Transverse colon (tissue), 4 donors: ENCODE results near the gene APLN. TPM values are rescaled to one million over a fixed set of nuclear protein-coding genes. Genes with fewer than 3 reads are reported as not detected.
A peak's percentile ranks its signal among the peaks of the same experiment; 100 is the strongest.

Experiments
- DNase-seq: peaks from one replicate; pipeline ENCODE4 v3.0.0-alpha.2; 2019
- H3K27ac ChIP-seq, 4 donors: fragments of 200-600 bp; sonication (generic); 2 replicates each; pipeline ENCODE4 v1.5.1; 2016 to 2018; ENCODE audit warnings: inconsistent platforms in 4 of 4
- H3K27me3 ChIP-seq: fragments of 200-600 bp; sonication (generic); 2 replicates; pipeline ENCODE4 v1.5.1; 2017; ENCODE audit warnings: inconsistent platforms
- H3K36me3 ChIP-seq, 4 donors: fragments of 200-600 bp; sonication (generic); 2 replicates each; pipeline ENCODE4 v1.5.1; 2017 to 2019; ENCODE audit warnings: inconsistent platforms in 4 of 4
- H3K4me1 ChIP-seq, 4 donors: fragments of 200-600 bp; sonication (generic); 2 replicates each; pipeline ENCODE4 v1.5.1; 2017 to 2020; ENCODE audit warnings: inconsistent platforms in 4 of 4
- H3K4me3 ChIP-seq, 4 donors: fragments of 200-600 bp; sonication (generic); 1 replicate in 1 of 4; 2 replicates in 3 of 4; pipeline versions ENCODE4 v1.5.1 to v1.6.1; 2017 to 2019; ENCODE audit warnings: inconsistent platforms in 4 of 4
- H3K9me3 ChIP-seq, 2 donors: fragments of 200-600 bp; sonication (generic); 2 replicates each; pipeline ENCODE4 v1.5.1; 2017 to 2019; ENCODE audit warnings: inconsistent platforms in 2 of 2
- EP300 ChIP-seq: sonication (generic); formaldehyde crosslinking; IDR thresholded peaks from one replicate; pipeline ENCODE4 v1.6.1; 2017; ENCODE audit warnings: antibody characterized with exemption, low read depth
- POLR2A ChIP-seq: fragments of 450-650 bp; IDR thresholded peaks from one replicate; pipeline ENCODE4 v1.6.1; 2016; ENCODE audit warnings: antibody characterized with exemption, mild to moderate bottlenecking, moderate library complexity
- POLR2AphosphoS5 ChIP-seq, 3 donors: sonication (generic); formaldehyde crosslinking; IDR thresholded peaks; one replicate each; pipeline ENCODE4 v1.6.1; 2016; ENCODE audit warnings: antibody characterized with exemption in 3 of 3
- WGBS, 2 donors: methylation state at CpG; one replicate each; pipeline ENCODE4 v1.1.5; 2018; ENCODE audit warnings: low coverage in 1 of 2; 5-methylcytosine and 5-hydroxymethylcytosine counted together
- in situ Hi-C, 4 donors: fragments of 200-750 bp; cut with MboI; loops; one replicate each; pipeline versions ENCODE4 v1.15.0 to v1.15.1; 2017; ENCODE audit warnings: low sequenced_read_pairs in 3 of 4, low pct_ligation_motif_present in 1 of 4, low pct_unique_long_range_greater_than_20kb in 1 of 4
- intact Hi-C: fragments of 100-400 bp; cut with DNase I; formaldehyde crosslinking; loops from one replicate; pipeline ENCODE4 v1.15.1; 2023; ENCODE audit warnings: low total_unique reads
- total RNA-seq, 4 donors: library from RNA; depleted of rRNA; stranded (reverse); fragments of >200 nt; gene quantifications; one replicate each; pipeline ENCODE4 v1.1.0, GENCODE V29; 2016
- TF ChIP-seq, protein P1 (sequence below), 5 experiments: fragments of 200-600 bp in 3 of 5; fragments of 450-650 bp in 2 of 5; sonication (generic) in 3 of 5; IDR thresholded peaks; 1 replicate in 2 of 5; 2 replicates in 3 of 5; pipeline ENCODE4 v1.5.1; 2016 to 2017; ENCODE audit warnings: antibody characterized with exemption in 5 of 5, inconsistent platforms in 3 of 5, mild to moderate bottlenecking in 2 of 5, moderate library complexity in 1 of 5

Gene APLN
- total RNA-seq, 4 donors from 2014 or later, result not detected

GRCh38 chrX:129679901-129680300 is 25.1 kb upstream of the APLN start:
- WGBS, 2 donors, result 100% methylated on average over 1 of the region's 1 CpG; no CpG with 5 or more reads in 1 of the 2 donors
- in situ Hi-C loops, result no loop called here

DNA sequence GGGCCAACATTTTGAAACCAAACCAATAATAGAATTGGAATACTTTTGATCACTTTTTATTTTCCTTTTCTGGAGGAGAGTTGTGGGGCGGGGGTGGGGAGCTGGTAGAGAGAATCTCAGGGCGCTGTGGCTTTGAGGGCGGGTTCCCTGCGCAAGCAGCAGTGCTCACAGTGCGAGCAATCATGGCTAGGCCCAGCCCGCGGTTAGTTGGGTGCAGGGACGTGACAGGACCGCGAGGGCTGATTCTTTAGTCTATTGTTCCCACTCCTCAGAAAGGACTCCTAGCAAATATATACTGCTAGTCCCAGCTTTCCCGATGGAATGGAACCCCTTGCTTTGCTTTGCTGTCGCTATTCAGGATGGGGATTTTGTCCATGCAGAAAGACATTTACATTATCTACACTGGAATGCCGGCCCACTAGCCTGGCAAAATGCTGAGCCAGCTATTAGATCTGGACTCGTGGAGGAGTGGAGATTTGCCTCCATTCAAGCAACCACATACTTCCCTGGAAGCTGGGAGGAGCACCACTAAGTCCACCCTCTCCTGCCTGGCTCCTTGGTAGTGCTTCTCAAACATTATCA is 23.9 kb upstream of the APLN start:
- in situ Hi-C loops, result no loop called here
- intact Hi-C loops, result no loop called here
- TF ChIP-seq, protein P1, sequence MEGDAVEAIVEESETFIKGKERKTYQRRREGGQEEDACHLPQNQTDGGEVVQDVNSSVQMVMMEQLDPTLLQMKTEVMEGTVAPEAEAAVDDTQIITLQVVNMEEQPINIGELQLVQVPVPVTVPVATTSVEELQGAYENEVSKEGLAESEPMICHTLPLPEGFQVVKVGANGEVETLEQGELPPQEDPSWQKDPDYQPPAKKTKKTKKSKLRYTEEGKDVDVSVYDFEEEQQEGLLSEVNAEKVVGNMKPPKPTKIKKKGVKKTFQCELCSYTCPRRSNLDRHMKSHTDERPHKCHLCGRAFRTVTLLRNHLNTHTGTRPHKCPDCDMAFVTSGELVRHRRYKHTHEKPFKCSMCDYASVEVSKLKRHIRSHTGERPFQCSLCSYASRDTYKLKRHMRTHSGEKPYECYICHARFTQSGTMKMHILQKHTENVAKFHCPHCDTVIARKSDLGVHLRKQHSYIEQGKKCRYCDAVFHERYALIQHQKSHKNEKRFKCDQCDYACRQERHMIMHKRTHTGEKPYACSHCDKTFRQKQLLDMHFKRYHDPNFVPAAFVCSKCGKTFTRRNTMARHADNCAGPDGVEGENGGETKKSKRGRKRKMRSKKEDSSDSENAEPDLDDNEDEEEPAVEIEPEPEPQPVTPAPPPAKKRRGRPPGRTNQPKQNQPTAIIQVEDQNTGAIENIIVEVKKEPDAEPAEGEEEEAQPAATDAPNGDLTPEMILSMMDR (IDR thresholded peaks at IDR 0.05), result no peak
- TF ChIP-seq EP300 (no peak), POLR2A (no peak), POLR2AphosphoS5 (IDR thresholded peaks at IDR 0.05) (no peak)
- no peaks in the 10 kb centered on the region for H3K36me3 ChIP-seq
- no peaks in the 10 kb centered on the region for H3K27me3 ChIP-seq
- H3K9me3 ChIP-seq, result no peaks in the 10 kb centered on the region
- WGBS, 2 donors, result 61% methylated on average over 14 of the region's 14 CpGs; no CpG with 5 or more reads in 1 of the 2 donors
- peak overlapping the region in 3 of 4 donors; percentile 28 to 52 (median 38) for H3K4me3 ChIP-seq
- peak; percentile 32 for DNase-seq
- H3K27ac ChIP-seq, result peak overlapping the region; percentile 80 to 90 (median 86)
- H3K4me1 ChIP-seq, result peaks cover 0 to 13% (median 8%) of the 10 kb centered on the region in 4 donors

More at GRCh38 chrX:129679901-129680300, 25.1 kb upstream of the APLN start:
- Histone ChIP-seq H3K27me3 (no peaks in the 10 kb centered on the region), H3K4me3 (no peak overlapping the region), H3K9me3 (no peaks in the 10 kb centered on the region), H3K4me1 (peaks cover 0 to 13% (median 8%) of the 10 kb centered on the region in 4 donors), H3K36me3 (no peaks in the 10 kb centered on the region), H3K27ac (no peak overlapping the region)
- intact Hi-C loops, result no loop called here
- no peak for DNase-seq
- TF ChIP-seq POLR2A, result no peak
- TF ChIP-seq POLR2AphosphoS5 (IDR thresholded peaks at IDR 0.05), result no peak
- TF ChIP-seq, protein P1 (IDR thresholded peaks at IDR 0.05), result no peak

GRCh38 chrX:129667412-129667811 is 12.7 kb upstream of the APLN start:
- DNase-seq, result no peak
- in situ Hi-C loops, result no loop called here
- H3K9me3 ChIP-seq, result no peaks in the 10 kb centered on the region
- intact Hi-C loops, result no loop called here
- H3K27me3 ChIP-seq, result no peaks in the 10 kb centered on the region
- no peaks in the 10 kb centered on the region for H3K4me1 ChIP-seq
- no peaks in the 10 kb centered on the region for H3K36me3 ChIP-seq
- TF ChIP-seq EP300 (no peak), POLR2AphosphoS5 (IDR thresholded peaks at IDR 0.05) (no peak), POLR2A (no peak)
- TF ChIP-seq, protein P1 (IDR thresholded peaks at IDR 0.05), result no peak
- H3K27ac ChIP-seq, result no peak overlapping the region
- H3K4me3 ChIP-seq, result no peak overlapping the region

DNA sequence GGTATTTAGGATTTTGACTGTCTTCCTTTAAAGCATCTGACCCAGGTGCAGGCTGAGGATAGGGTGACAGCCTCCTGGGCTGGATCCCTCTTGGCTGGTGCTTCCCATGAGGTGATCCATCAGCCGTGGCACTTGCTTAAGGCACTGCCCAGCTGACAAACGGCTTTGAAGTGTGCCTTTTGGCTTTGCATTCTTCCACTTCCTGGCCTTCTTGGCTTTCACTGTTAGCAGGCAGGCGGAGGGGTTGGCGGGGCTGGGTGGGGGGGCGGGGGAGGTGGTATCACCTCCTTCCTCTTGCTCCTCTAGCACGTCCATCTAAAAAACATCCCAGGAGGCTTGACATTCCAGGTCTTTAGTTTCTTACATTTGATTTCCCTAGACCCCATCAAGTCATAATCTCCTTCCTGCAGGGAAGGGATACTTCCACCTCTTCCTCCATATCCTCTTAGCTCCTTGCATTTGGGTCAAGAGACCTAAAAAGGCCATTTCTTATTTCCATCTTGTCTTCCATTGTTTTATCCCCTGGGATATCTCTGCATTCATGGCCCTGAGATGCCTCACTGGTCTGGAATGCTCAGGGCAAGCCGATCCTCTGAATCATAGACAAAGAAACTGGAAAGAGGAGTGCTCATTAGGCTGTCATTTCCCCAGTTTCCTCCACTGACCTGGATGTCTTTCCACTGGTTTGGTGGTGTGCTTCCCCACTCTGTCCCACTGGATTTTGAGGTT is 11.3 kb upstream of the APLN start:
- intact Hi-C loops, result no loop called here
- no peak for TF ChIP-seq POLR2A
- TF ChIP-seq, protein P1 (IDR thresholded peaks at IDR 0.05), result no peak
- TF ChIP-seq POLR2AphosphoS5 (IDR thresholded peaks at IDR 0.05), result no peak
- no peak for TF ChIP-seq EP300
- Histone ChIP-seq H3K36me3 (no peaks in the 10 kb centered on the region), H3K9me3 (no peaks in the 10 kb centered on the region), H3K27me3 (no peaks in the 10 kb centered on the region), H3K27ac (no peak overlapping the region), H3K4me1 (no peaks in the 10 kb centered on the region), H3K4me3 (no peak overlapping the region)
- in situ Hi-C loops, result no loop called here
- no peak for DNase-seq
- 54% methylated on average over 7 of the region's 7 CpGs; no CpG with 5 or more reads in 1 of the 2 donors for WGBS, 2 donors
